ENCODE data around the gene RASSF6.
"Not testable (repeated sequence)": the region's sequence is repeated elsewhere in the genome, so short reads cannot be mapped to it uniquely, and the experiment has no call there.

Gene RASSF6

GRCh38 chr4:73609706-73610105 is 10.5 kb downstream of the RASSF6 start:
- no peak for DNase-seq

DNA sequence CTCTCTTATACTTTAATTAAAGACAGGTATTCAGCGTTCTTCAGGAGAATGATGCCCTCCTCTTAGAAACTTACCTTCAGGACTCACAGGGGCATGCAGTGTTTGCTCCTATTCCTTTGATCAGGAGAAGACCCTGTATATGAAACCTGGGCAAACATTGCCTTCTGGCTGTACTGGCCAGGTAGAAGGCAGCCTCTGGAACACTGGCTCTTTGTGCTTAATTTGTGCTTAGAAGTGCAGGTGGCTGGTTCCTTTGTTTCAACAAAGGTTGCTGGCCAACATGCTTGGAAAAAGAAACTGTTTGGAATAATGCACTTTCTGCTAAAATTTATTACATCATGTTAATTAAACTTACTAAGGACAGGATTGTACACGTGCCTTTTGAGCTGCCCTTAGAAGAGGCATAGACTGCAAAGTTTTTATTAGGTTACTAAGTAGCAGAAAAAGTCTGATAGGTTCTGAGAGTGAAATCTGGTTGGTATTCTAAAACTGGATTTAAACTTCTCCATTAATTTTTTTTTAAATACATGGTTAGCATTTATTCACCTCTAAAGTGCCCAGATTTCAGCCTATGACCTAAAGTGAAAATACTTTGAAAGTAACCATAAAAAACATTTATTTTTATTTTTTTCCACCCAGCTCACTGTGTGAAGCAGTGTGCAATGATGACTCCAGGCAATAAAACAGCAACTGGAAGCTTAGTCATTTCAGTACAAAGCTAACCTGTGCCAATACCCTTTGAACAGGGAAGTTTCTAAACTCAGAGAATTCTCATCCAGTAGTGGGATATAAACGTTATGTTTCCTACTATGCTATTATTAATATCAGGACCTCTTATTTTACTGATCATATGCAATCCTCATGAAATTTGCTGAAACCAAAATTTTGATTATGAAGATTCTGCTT is 11.3 kb downstream of the RASSF6 start:
- DNase-seq, result no peak

DNA sequence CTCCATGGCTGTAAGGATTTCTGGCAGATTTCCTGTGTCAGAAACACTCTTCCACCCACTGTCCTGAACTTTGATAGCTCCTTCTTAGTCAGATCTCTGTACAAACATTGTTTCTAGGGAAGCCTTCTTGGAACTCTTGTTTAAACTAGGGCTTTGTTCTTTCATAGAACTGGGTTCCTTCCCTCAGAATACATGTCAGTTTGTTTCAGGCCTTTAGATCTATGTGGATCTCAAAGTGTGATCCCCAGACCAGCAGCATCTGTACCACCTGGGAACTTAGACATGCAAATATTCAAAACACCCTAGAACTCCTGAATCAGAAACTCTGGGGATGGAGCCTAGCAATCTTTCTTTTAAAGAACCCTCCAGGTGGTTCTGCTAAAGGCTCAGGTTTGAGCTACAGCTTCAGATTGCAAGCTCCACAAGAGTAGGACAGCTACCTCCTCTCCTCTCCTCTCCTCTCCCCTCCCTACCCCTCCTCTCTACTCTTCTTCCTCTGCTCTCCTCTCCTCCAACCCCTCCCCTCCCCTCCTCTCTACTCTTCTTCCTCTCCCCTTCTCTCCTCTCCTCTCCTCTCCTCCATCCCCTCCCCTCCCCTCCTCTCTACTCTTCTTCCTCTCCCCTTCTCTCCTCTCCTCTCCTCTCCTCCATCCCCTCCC is 12.7 kb downstream of the RASSF6 start:
- no peak for DNase-seq

GRCh38 chr4:73606465-73606974 is 13.7 kb downstream of the RASSF6 start:
- DNase-seq, result no peak

- DNase-seq, result no peak
Measured at GRCh38 chr4:73603854-73604584, 16.2 kb downstream of the RASSF6 start.

- DNase-seq, result no peak
Measured at GRCh38 chr4:73603271-73603710, 16.9 kb downstream of the RASSF6 start.

DNA sequence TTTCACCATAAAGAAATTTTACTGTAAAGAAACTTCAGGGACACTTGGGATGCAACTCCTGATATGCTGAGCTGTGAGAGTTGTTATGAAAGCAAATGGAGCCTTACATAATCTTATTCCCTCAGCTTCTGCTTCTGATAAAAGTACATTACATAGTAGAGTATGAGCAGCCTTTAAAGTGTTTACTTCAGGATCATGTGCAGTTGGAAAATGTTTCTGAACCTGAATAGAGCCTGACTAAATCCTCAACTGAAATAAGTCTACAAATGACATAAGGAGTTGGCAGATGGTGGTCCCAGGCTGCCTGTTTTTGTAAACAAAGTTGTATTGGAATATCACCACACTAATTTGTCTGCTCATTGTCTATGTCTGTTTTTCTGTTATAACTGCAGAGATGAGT is 19.3 kb downstream of the RASSF6 start:
- DNase-seq, result no peak

GRCh38 chr4:73599182-73599581 is 21.1 kb downstream of the RASSF6 start:
- no peak for DNase-seq

- no peak for DNase-seq
Measured at GRCh38 chr4:73597594-73597993, 22.6 kb downstream of the RASSF6 start.

- not testable (repeated sequence) for DNase-seq
Measured at GRCh38 chr4:73597183-73597582, 23.1 kb downstream of the RASSF6 start.

DNA sequence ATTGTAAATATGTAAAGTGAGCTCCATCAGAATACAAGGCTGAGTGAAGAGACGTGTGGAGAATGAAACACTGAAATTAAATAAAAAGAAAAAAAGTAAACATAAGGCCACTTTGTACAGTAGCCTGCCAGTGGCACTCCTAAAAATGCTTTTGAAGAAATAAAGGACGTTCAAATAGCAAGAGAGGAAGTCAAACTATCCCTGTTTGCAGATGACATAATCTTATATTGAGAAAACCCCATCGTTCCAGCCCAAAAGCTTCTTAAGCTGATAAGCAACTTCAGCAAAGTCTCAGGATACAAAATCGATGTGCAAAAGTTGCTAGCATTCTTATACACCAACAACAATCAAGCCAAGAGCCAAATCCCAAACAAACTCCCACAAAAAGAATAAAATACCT is 24.2 kb downstream of the RASSF6 start:
- no peak for DNase-seq

DNA sequence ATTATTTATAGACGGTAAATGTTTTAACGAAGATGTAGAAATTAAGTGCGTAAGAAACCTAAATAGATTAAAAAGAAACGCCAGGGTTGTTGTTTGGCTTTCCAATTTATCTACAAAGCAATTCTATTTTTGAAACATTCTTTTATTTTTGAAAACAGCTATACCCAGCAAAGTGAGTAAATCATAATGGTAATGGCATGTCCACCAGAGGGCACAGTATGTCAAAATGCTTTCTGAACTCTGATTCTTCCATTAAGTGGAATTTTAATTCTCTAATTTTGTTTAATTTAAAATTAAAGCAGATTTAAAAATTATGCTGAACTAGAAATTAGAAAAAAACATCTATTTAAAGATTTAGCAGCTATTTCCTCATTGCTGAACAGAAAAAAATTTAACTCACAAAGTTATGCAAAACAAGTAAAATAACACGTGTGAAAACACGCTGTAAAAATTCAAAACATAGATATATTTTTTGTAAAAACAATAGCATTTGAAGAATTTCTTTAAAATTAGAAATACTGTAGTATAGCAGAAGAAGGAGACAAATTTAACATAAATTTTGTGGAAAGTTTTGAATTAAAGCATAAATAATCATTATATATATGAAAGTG is 26.5 kb downstream of the RASSF6 start:
- DNase-seq, result no peak

GRCh38 chr4:73589887-73590801 is 30.1 kb downstream of the RASSF6 start:
- no peak for DNase-seq

GRCh38 chr4:73589261-73589847 is 30.9 kb downstream of the RASSF6 start:
- no peak for DNase-seq

DNA sequence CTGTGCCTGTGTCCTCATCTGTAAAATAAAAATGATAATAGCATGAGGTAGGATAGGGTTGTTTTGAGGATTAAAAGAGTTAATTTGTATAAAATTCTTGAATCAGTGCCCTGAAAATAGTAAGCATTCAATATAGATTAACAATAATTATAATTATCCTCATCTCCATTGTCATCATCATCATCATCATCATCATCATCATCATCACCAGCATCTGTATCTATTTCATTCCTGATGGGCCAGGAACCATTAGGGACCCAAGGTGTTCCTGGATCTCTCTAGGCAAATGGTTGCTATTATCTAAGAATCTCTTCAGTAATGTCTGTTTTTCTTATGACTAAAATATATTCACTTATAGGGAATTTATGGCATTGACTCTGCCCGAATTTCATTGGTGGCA is 31.6 kb downstream of the RASSF6 start:
- no peak for DNase-seq

DNA sequence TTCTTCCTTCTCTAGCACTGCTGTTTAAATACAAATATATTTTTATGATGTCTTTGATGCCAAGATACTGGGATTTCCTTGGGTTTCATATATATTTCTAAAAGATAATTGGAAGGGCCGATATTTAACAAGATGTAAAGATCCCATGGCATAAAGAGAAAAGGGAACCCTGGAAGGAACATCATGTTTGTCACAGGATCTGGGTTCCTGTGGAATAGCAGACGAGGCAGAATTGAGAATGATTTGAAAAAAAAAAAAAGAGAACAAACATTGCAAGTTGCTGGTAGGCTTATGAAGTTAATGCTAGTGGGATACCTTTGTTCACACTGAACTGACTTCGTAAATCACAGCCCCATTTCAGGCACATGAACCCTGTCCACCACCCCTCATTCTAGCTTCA is 33.6 kb downstream of the RASSF6 start:
- no peak for DNase-seq

GRCh38 chr4:73586040-73586439 is 34.2 kb downstream of the RASSF6 start:
- no peak for DNase-seq

DNA sequence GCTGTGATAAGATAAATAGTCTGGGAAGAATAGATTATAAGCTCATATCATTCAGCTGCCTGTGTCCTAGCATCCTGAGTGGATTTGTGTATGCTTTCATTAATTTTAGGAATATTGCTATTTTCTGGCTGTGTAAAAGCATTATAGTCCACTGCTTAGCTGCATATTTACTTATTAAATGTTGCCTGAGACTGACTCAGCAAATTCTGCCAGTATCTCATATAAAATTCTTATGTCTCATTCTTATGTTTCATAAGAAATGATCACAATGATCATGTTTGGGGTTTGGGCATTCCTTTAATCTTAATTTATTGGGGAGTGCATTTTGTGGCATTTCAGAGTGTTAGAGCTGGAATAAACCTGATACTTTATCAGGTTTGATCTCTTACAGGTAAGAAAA is 34.9 kb downstream of the RASSF6 start:
- DNase-seq, result no peak

DNA sequence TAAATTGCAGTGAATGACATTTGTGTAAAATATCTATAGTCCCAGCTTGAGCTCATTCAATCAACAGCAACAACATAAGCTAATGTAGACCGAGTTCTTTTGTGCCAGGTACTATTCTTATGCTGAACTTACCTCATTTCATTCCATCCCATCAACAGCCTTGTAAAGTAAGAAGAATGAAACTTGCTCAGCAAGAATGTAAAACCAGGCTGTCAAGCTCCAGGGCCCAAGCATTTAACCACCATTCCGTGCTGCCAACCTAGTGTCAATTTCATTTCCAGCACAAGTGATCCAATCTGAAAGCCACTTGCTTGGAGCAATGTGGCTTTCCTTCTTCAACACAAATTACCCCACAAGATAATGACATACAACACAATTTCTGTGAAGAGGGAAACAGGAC is 36.6 kb downstream of the RASSF6 start:
- no peak for DNase-seq

DNA sequence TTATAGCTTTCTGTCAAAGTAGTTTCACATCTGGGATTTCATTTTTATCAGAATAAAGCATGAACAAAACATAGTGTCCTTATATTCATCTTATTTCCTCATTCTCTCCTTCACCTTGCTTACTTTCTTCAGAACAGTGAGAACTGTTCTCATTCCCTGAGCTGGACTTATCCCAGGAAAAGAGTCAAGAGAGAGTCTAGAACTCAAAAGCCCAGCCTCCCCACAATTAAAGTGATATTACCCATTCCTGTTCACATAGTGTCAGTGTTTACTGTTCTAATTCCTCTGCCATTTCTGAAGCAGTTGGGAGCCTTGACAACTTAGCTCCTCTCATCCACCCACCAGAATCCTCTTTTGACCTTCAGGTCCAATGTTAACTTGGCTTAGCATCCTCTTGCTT is 42.9 kb downstream of the RASSF6 start:
- DNase-seq, result no peak

DNA sequence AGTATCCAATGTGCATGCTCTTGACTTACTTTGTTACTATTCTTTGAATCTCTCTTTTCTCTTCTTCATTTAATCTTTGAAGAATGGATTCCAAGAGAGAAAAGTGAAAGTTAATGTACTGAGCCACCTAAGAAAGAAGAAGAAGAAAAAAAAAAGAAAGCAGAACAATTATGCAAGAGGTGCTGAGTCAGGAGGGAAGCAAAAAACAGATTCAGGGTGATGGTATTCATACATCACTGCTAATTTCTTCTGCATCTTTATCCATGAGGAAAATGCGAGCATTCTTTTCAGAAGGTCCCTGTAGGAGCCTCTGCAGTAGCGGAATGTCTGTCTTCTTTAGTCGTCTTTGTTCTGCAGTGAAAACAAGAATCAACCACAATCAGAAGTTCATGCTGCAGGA is 43.9 kb downstream of the RASSF6 start:
- no peak for DNase-seq
